HCT116 (cell line): ENCODE measurements around the gene POFUT1. TPM values are rescaled to one million over a fixed set of nuclear protein-coding genes. Genes with fewer than 3 reads are reported as not detected.

Experiments used
- ATAC-seq: fragments of 200-7000 bp; cut with Tn5 transposase; 2 replicates; pipeline ENCODE4 v1.9.1; 2020; ENCODE audit warnings: mild to moderate bottlenecking, moderate library complexity
- BruUV-seq: library from RNA; stranded (reverse); fragments of 400-500 nt; replicated peaks from 2 replicates; lab custom pipeline; 2021; lab: Mats Ljungman, UMichigan
- CTCF ChIA-PET: fragments of 300-600 bp; sonication (Branson Sonifier 250); formaldehyde crosslinking; loops from one replicate; lab custom pipeline; 2021; ENCODE audit warnings: antibody characterized with exemption; lab: Charles Lee
- POLR2A ChIA-PET: fragments of 300-600, 350-600 bp; sonication (Branson Sonifier 250); formaldehyde crosslinking; loops from one replicate; lab custom pipeline; 2021; ENCODE audit warnings: antibody characterized with exemption; lab: Charles Lee
- RAD21 ChIA-PET, 2 experiments: fragments of 300-600 bp; sonication (Branson Sonifier 250); formaldehyde crosslinking; loops; one replicate each; lab custom pipeline; 2023; ENCODE audit warnings: low total read pairs in 2 of 2; ENCODE audit not compliant: uncharacterized antibody in 2 of 2, unreplicated experiment in 2 of 2, low non-redundant PET in 1 of 2; lab: Charles Lee
- DNase-seq: peaks from one replicate; pipeline ENCODE4 v3.0.0-alpha.2; 2010; ENCODE audit warnings: low read depth, low spot score
- H2AFZ ChIP-seq: fragments of 200-600 bp; shearing (Covaris generic), sonication (generic); 2 replicates; pipeline ENCODE4 v1.6.1; 2017; ENCODE audit warnings: low read depth, mixed run types, mixed read lengths, antibody characterized with exemption, low read length; ENCODE audit not compliant: poor library complexity, severe bottlenecking
- H3K27ac ChIP-seq: 2 replicates; pipeline ENCODE4 v1.5.1; 2012; ENCODE audit warnings: low read depth, low read length
- H3K27me3 ChIP-seq: fragments of 200-600 bp; sonication (generic); 2 replicates; pipeline ENCODE4 v1.6.1; 2016; ENCODE audit warnings: mixed run types, low read length, mixed read lengths; ENCODE audit not compliant: insufficient read depth
- H3K36me3 ChIP-seq, 2 experiments: fragments of 200-500 bp in 1 of 2; fragments of 200-600 bp in 1 of 2; sonication (Bioruptor generic) in 1 of 2; sonication (generic) in 1 of 2; 2 replicates each; pipeline versions ENCODE4 v1.5.1 to v1.6.1; 2014 to 2016; ENCODE audit warnings: low read length in 2 of 2, inconsistent platforms in 1 of 2, mixed read lengths in 1 of 2, mixed run types in 1 of 2; ENCODE audit not compliant: insufficient read depth in 2 of 2, control insufficient read depth in 1 of 2
- H3K4me1 ChIP-seq, 2 experiments: fragments of 200-600 bp in 1 of 2; sonication (generic) in 1 of 2; 2 replicates each; pipeline versions ENCODE4 v1.5.1 to v1.6.1; 2012 to 2017; ENCODE audit warnings: low read length in 2 of 2, inconsistent platforms in 1 of 2, mild to moderate bottlenecking in 1 of 2, mixed read lengths in 1 of 2, mixed run types in 1 of 2, moderate library complexity in 1 of 2; ENCODE audit not compliant: insufficient read depth in 2 of 2, control insufficient read depth in 1 of 2
- H3K4me2 ChIP-seq: fragments of 200-600 bp; sonication (generic); 2 replicates; pipeline ENCODE4 v1.6.1; 2017; ENCODE audit warnings: mixed run types, low read length, mixed read lengths
- H3K4me3 ChIP-seq, 2 experiments: fragments of 200-600 bp in 1 of 2; sonication (generic) in 1 of 2; replicated peaks in 1 of 2; 2 replicates each; pipeline ENCODE4 v1.5.1; 2011 to 2016; ENCODE audit warnings: low read length in 2 of 2, control low read depth in 1 of 2, low read depth in 1 of 2, mild to moderate bottlenecking in 1 of 2, mixed read lengths in 1 of 2, mixed run types in 1 of 2
- H3K79me2 ChIP-seq: fragments of 200-600 bp; sonication (generic); 2 replicates; pipeline ENCODE4 v1.6.1; 2017; ENCODE audit warnings: mild to moderate bottlenecking, mixed run types, low read length, moderate library complexity, mixed read lengths; ENCODE audit not compliant: insufficient read depth
- H3K9ac ChIP-seq: fragments of 200-600 bp; sonication (generic); 2 replicates; pipeline ENCODE4 v1.6.1; 2016; ENCODE audit warnings: low read length, mixed read lengths
- H3K9me2 ChIP-seq: fragments of 200-600 bp; sonication (generic), shearing (Covaris generic); 2 replicates; pipeline ENCODE4 v1.6.1; 2017; ENCODE audit warnings: mixed run types, mild to moderate bottlenecking, moderate library complexity; ENCODE audit not compliant: insufficient read depth
- H3K9me3 ChIP-seq, 2 experiments: fragments of 200-500 bp in 1 of 2; fragments of 200-600 bp in 1 of 2; sonication (Bioruptor generic) in 1 of 2; sonication (generic) in 1 of 2; 2 replicates each; pipeline ENCODE4 v1.6.1; 2014 to 2017; ENCODE audit warnings: low read length in 2 of 2, mixed read lengths in 2 of 2, inconsistent platforms in 1 of 2, low read depth in 1 of 2, mild to moderate bottlenecking in 1 of 2, mixed run types in 1 of 2, moderate library complexity in 1 of 2; ENCODE audit not compliant: control insufficient read depth in 1 of 2, insufficient read depth in 1 of 2
- H4K20me1 ChIP-seq: fragments of 200-600 bp; sonication (generic), shearing (Covaris generic); 2 replicates; pipeline ENCODE4 v1.6.1; 2017; ENCODE audit warnings: mixed run types, mild to moderate bottlenecking, moderate library complexity; ENCODE audit not compliant: insufficient read depth
- CBX3 ChIP-seq: IDR thresholded peaks from 2 replicates; pipeline ENCODE4 v1.6.1; 2012; ENCODE audit warnings: low read depth
- CEBPB ChIP-seq: IDR thresholded peaks from 2 replicates; pipeline ENCODE4 v1.6.1; 2012; ENCODE audit warnings: low read depth
- POLR2AphosphoS5 ChIP-seq: IDR thresholded peaks from 2 replicates; pipeline ENCODE4 v1.6.1; 2011; ENCODE audit warnings: mild to moderate bottlenecking, low read depth, low read length, moderate library complexity
- RAD21 ChIP-seq: IDR thresholded peaks from 2 replicates; pipeline ENCODE4 v1.6.1; 2012; ENCODE audit warnings: low read depth, mild to moderate bottlenecking
- SIN3A ChIP-seq: IDR thresholded peaks from 2 replicates; pipeline ENCODE4 v1.6.1; 2012; ENCODE audit warnings: low read depth
- SP1 ChIP-seq: IDR thresholded peaks from 2 replicates; pipeline ENCODE4 v1.6.1; 2012; ENCODE audit warnings: low read depth
- TCF7L2 ChIP-seq: IDR thresholded peaks from 2 replicates; pipeline ENCODE4 v1.7.0; 2011; ENCODE audit warnings: borderline replicate concordance, inconsistent platforms; ENCODE audit not compliant: insufficient read depth, insufficient read length; ENCODE audit errors: extremely low read depth
- YY1 ChIP-seq: IDR thresholded peaks from 2 replicates; pipeline ENCODE4 v1.6.1; 2011; ENCODE audit warnings: low read length, low read depth, moderate library complexity, mild to moderate bottlenecking; ENCODE audit not compliant: insufficient replicate concordance; ENCODE audit errors: extremely low read depth
- ZNF274 ChIP-seq: fragments of 200-500 bp; sonication (Bioruptor generic); IDR thresholded peaks from 2 replicates; pipeline ENCODE4 v1.6.1; 2014; ENCODE audit warnings: mild to moderate bottlenecking, low read depth, low read length, inconsistent platforms
- intact Hi-C: fragments of 100-400 bp; cut with micrococcal nuclease; formaldehyde crosslinking; loops from 2 replicates; pipeline ENCODE4 v1.10.0; 2022
- total RNA-seq: library from RNA; stranded (reverse); gene quantifications from one replicate; pipeline ENCODE4 v1.2.1, GENCODE V29; 2021; ENCODE audit not compliant: unreplicated experiment
- TF ChIP-seq, protein P1 (sequence below): IDR thresholded peaks from 2 replicates; pipeline ENCODE4 v1.6.1; 2011; ENCODE audit warnings: mild to moderate bottlenecking, low read length, moderate library complexity; ENCODE audit not compliant: insufficient replicate concordance; ENCODE audit errors: extremely low read depth

POFUT1 gene
- total RNA-seq, 1 experiment from 2014 or later, result 34.5 TPM

- no peak overlapping the region for H3K4me2 ChIP-seq
- H3K79me2 ChIP-seq, result peaks cover 27% of the 10 kb centered on the region
- ATAC-seq, result no peak
- H3K4me1 ChIP-seq, result peaks cover 1 to 6% of the 10 kb centered on the region in 2 experiments; a peak in 3 of 4 replicates
- ChIA-PET POLR2A (no interaction called here), RAD21 (no interaction called here), CTCF (no interaction called here)
- H3K4me3 ChIP-seq, result no peak overlapping the region
- H4K20me1 ChIP-seq, result no peaks in the 10 kb centered on the region
- no peak overlapping the region for H2AFZ ChIP-seq
- DNase-seq, result no peak
- no peak overlapping the region for H3K9ac ChIP-seq
- no peak for TF ChIP-seq CBX3
- TF ChIP-seq POLR2AphosphoS5, result no peak
- TF ChIP-seq ZNF274, result no peak
- H3K9me3 ChIP-seq, result no peaks in the 10 kb centered on the region
- intact Hi-C loops, result loop anchor here (10.0 kb wide), 1 partner anchor 59 kb away; no protein-coding TSS in a partner anchor
- no peaks in the 10 kb centered on the region for H3K9me2 ChIP-seq
- H3K36me3 ChIP-seq, result peaks cover 33 to 34% of the 10 kb centered on the region in 2 experiments; a peak in 3 of 4 replicates
- H3K27me3 ChIP-seq, result no peaks in the 10 kb centered on the region
- no peak overlapping the region for H3K27ac ChIP-seq
- no TSS peak for BruUV-seq
Measured at GRCh38 chr20:32213870-32214269, 6.2 kb downstream of the POFUT1 start.

- H3K4me1 ChIP-seq, result no peaks in the 10 kb centered on the region
- intact Hi-C loops, result loop anchor here (10.0 kb wide), 1 partner anchor 60 kb away; no protein-coding TSS in a partner anchor
- no peaks in the 10 kb centered on the region for H3K9me2 ChIP-seq
- no peak for DNase-seq
- no peak overlapping the region for H3K27ac ChIP-seq
- no peak overlapping the region for H3K4me3 ChIP-seq
- ChIA-PET RAD21 (no interaction called here), CTCF (no interaction called here), POLR2A (no interaction called here)
- no peaks in the 10 kb centered on the region for H3K9me3 ChIP-seq
- no peak for ATAC-seq
- peaks cover 28 to 36% of the 10 kb centered on the region in 2 experiments; a peak in 3 of 4 replicates for H3K36me3 ChIP-seq
- no peak overlapping the region for H3K9ac ChIP-seq
- peaks cover 15% of the 10 kb centered on the region; the same call in 1 of the 2 replicates for H3K79me2 ChIP-seq
- H3K4me2 ChIP-seq, result no peak overlapping the region
- H4K20me1 ChIP-seq, result no peaks in the 10 kb centered on the region
- TF ChIP-seq, protein P1, sequence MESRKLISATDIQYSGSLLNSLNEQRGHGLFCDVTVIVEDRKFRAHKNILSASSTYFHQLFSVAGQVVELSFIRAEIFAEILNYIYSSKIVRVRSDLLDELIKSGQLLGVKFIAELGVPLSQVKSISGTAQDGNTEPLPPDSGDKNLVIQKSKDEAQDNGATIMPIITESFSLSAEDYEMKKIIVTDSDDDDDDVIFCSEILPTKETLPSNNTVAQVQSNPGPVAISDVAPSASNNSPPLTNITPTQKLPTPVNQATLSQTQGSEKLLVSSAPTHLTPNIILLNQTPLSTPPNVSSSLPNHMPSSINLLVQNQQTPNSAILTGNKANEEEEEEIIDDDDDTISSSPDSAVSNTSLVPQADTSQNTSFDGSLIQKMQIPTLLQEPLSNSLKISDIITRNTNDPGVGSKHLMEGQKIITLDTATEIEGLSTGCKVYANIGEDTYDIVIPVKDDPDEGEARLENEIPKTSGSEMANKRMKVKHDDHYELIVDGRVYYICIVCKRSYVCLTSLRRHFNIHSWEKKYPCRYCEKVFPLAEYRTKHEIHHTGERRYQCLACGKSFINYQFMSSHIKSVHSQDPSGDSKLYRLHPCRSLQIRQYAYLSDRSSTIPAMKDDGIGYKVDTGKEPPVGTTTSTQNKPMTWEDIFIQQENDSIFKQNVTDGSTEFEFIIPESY, result no peak
- no peak for TF ChIP-seq SIN3A
- TF ChIP-seq CEBPB, result no peak
- no peak for TF ChIP-seq SP1
- no peak for TF ChIP-seq YY1
- no peak for TF ChIP-seq RAD21
- TF ChIP-seq TCF7L2, result no peak
- no peak overlapping the region for H2AFZ ChIP-seq
- BruUV-seq, result no TSS peak
- H3K27me3 ChIP-seq, result no peaks in the 10 kb centered on the region
Measured at GRCh38 chr20:32215147-32215546, 7.5 kb downstream of the POFUT1 start.
